ENCODE data around the gene CRX. TPM values are rescaled to one million over a fixed set of nuclear protein-coding genes. Genes with fewer than 3 reads are reported as not detected.
"Not testable (repeated sequence)": the region's sequence is repeated elsewhere in the genome, so short reads cannot be mapped to it uniquely, and the experiment has no call there.

CRX gene
- total and polyA plus RNA-seq, 5 donors from 2014 or later: not detected

GRCh38 chr19:47780215-47780551 lies 41.6 kb upstream of the CRX start:
- H3K27ac ChIP-seq (ENCODE audit: insufficient read depth, low read length, poor library complexity, severe bottlenecking): peak overlapping the region; percentile 33
- H3K27me3 ChIP-seq (ENCODE audit: control insufficient read depth, insufficient read depth, low read length): no peaks in the 10 kb centered on the region
- ATAC-seq (ENCODE audit: low read depth in 2 of 2) (no peak), DNase-seq (no peak)
- H3K36me3 ChIP-seq (ENCODE audit: control insufficient read depth, insufficient read depth, low read length): peaks cover 14% of the 10 kb centered on the region
- Mint-ChIP-seq H3K27ac (peak overlapping the region; percentile 90 to 97 (median 93)), H3K36me3 (peaks cover 24% of the 10 kb centered on the region), H3K9me3 (no peaks in the 10 kb centered on the region), H3K4me1 (peaks cover 0 to 52% (median 21%) of the 10 kb centered on the region in 4 donors), H3K4me3 (peak overlapping the region; percentile 92 to 99 (median 96)), H3K27me3 (peaks cover 4% of the 10 kb centered on the region)
- H3K4me3 ChIP-seq (ENCODE audit: low read depth, low read length): no peak overlapping the region
- peaks cover 27% of the 10 kb centered on the region for H3K4me1 ChIP-seq (ENCODE audit: control insufficient read depth, insufficient read depth, low read length, poor library complexity, severe bottlenecking)
- no peaks in the 10 kb centered on the region for H3K9me3 ChIP-seq (ENCODE audit: control insufficient read depth in 2 of 2, low read length in 2 of 2)

- no peaks in the 10 kb centered on the region for H3K27me3 ChIP-seq (ENCODE audit: control insufficient read depth, insufficient read depth, low read length)
Observed at GRCh38 chr19:47781590-47782262, 40.0 kb upstream of the CRX start.

GRCh38 chr19:47786566-47786965 lies 35.2 kb upstream of the CRX start:
- DNase-seq: no peak
- Histone ChIP-seq H3K4me1 (ENCODE audit: control insufficient read depth, insufficient read depth, low read length, poor library complexity, severe bottlenecking) (no peaks in the 10 kb centered on the region), H3K27ac (ENCODE audit: insufficient read depth, low read length, poor library complexity, severe bottlenecking) (no peak overlapping the region), H3K9me3 (ENCODE audit: control insufficient read depth in 2 of 2, low read length in 2 of 2) (no peaks in the 10 kb centered on the region), H3K36me3 (ENCODE audit: control insufficient read depth, insufficient read depth, low read length) (peaks cover 19% of the 10 kb centered on the region), H3K4me3 (ENCODE audit: low read depth, low read length) (no peak overlapping the region), H3K27me3 (ENCODE audit: control insufficient read depth, insufficient read depth, low read length) (no peaks in the 10 kb centered on the region)
- H3K4me1 Mint-ChIP-seq: peaks cover 5 to 21% (median 8%) of the 10 kb centered on the region in 4 donors
- no peaks in the 10 kb centered on the region for H3K27me3 Mint-ChIP-seq
- no peak for ATAC-seq (ENCODE audit: low read depth in 2 of 2)
- H3K4me3 Mint-ChIP-seq: no peak overlapping the region
- H3K27ac Mint-ChIP-seq: no peak overlapping the region
- H3K9me3 Mint-ChIP-seq: no peaks in the 10 kb centered on the region
- H3K36me3 Mint-ChIP-seq: peaks cover 23% of the 10 kb centered on the region

More at GRCh38 chr19:47781590-47782262, 40.0 kb upstream of the CRX start:
- Histone ChIP-seq H3K27ac (ENCODE audit: insufficient read depth, low read length, poor library complexity, severe bottlenecking) (no peak overlapping the region), H3K9me3 (ENCODE audit: control insufficient read depth in 2 of 2, low read length in 2 of 2) (no peaks in the 10 kb centered on the region), H3K36me3 (ENCODE audit: control insufficient read depth, insufficient read depth, low read length) (peaks cover 23% of the 10 kb centered on the region), H3K4me1 (ENCODE audit: control insufficient read depth, insufficient read depth, low read length, poor library complexity, severe bottlenecking) (peaks cover 27% of the 10 kb centered on the region), H3K4me3 (ENCODE audit: low read depth, low read length) (no peak overlapping the region)
- Mint-ChIP-seq H3K36me3 (peaks cover 27% of the 10 kb centered on the region), H3K4me1 (peaks cover 0 to 49% (median 18%) of the 10 kb centered on the region in 4 donors), H3K4me3 (peak overlapping the region; percentile 61 to 99 (median 74)), H3K9me3 (no peaks in the 10 kb centered on the region), H3K27me3 (no peaks in the 10 kb centered on the region), H3K27ac (peak overlapping the region in 2 of 3 donors; percentile 69 to 84)
- DNase-seq (no peak), ATAC-seq (ENCODE audit: low read depth in 2 of 2) (no peak)

- not testable (repeated sequence) for H3K4me1 ChIP-seq (ENCODE audit: control insufficient read depth, insufficient read depth, low read length, poor library complexity, severe bottlenecking); H3K4me3 ChIP-seq (ENCODE audit: low read depth, low read length); H3K9me3 Mint-ChIP-seq; H3K27me3 ChIP-seq (ENCODE audit: control insufficient read depth, insufficient read depth, low read length); H3K27me3 Mint-ChIP-seq; ATAC-seq (ENCODE audit: low read depth in 2 of 2); H3K9me3 ChIP-seq (ENCODE audit: control insufficient read depth in 2 of 2, low read length in 2 of 2); DNase-seq; H3K4me3 Mint-ChIP-seq; H3K27ac ChIP-seq (ENCODE audit: insufficient read depth, low read length, poor library complexity, severe bottlenecking)
- peak overlapping the region in 1 of 3 donors; percentile 32 for H3K27ac Mint-ChIP-seq
- peaks cover 19% of the 10 kb centered on the region for H3K36me3 Mint-ChIP-seq
- peaks cover 16% of the 10 kb centered on the region for H3K36me3 ChIP-seq (ENCODE audit: control insufficient read depth, insufficient read depth, low read length)
- peaks cover 5 to 15% (median 6%) of the 10 kb centered on the region in 4 donors for H3K4me1 Mint-ChIP-seq
Observed at GRCh38 chr19:47787307-47787706, 34.4 kb upstream of the CRX start.

GRCh38 chr19:47789811-47790210 lies 31.9 kb upstream of the CRX start:
- not testable (repeated sequence) for H3K4me3 Mint-ChIP-seq; H3K27me3 ChIP-seq (ENCODE audit: control insufficient read depth, insufficient read depth, low read length); H3K4me1 ChIP-seq (ENCODE audit: control insufficient read depth, insufficient read depth, low read length, poor library complexity, severe bottlenecking); H3K9me3 Mint-ChIP-seq; H3K27ac Mint-ChIP-seq; H3K27me3 Mint-ChIP-seq; H3K4me3 ChIP-seq (ENCODE audit: low read depth, low read length); H3K4me1 Mint-ChIP-seq; H3K27ac ChIP-seq (ENCODE audit: insufficient read depth, low read length, poor library complexity, severe bottlenecking); H3K9me3 ChIP-seq (ENCODE audit: control insufficient read depth in 2 of 2, low read length in 2 of 2); DNase-seq; H3K36me3 Mint-ChIP-seq; ATAC-seq (ENCODE audit: low read depth in 2 of 2); H3K36me3 ChIP-seq (ENCODE audit: control insufficient read depth, insufficient read depth, low read length)

GRCh38 chr19:47790398-47790814 lies 31.3 kb upstream of the CRX start:
- Mint-ChIP-seq H3K4me1 (peaks cover 0 to 6% (median 5%) of the 10 kb centered on the region in 4 donors), H3K9me3 (peaks cover 0 to 4% (median 0%) of the 10 kb centered on the region in 7 donors), H3K27me3 (no peaks in the 10 kb centered on the region), H3K36me3 (peaks cover 1% of the 10 kb centered on the region), H3K27ac (peak overlapping the region in 1 of 3 donors; percentile 32), H3K4me3 (no peak overlapping the region)
- DNase-seq (peak; percentile 67 to 71 (median 67)), ATAC-seq (ENCODE audit: low read depth in 2 of 2) (peak; percentile 39 to 61)
- Histone ChIP-seq H3K36me3 (ENCODE audit: control insufficient read depth, insufficient read depth, low read length) (peaks cover 7% of the 10 kb centered on the region), H3K9me3 (ENCODE audit: control insufficient read depth in 2 of 2, low read length in 2 of 2) (peaks cover 0 to 3% of the 10 kb centered on the region in 2 experiments), H3K4me1 (ENCODE audit: control insufficient read depth, insufficient read depth, low read length, poor library complexity, severe bottlenecking) (no peaks in the 10 kb centered on the region), H3K4me3 (ENCODE audit: low read depth, low read length) (no peak overlapping the region), H3K27ac (ENCODE audit: insufficient read depth, low read length, poor library complexity, severe bottlenecking) (no peak overlapping the region), H3K27me3 (ENCODE audit: control insufficient read depth, insufficient read depth, low read length) (no peaks in the 10 kb centered on the region)

GRCh38 chr19:47792616-47793015 lies 29.1 kb upstream of the CRX start:
- peaks cover 0 to 3% of the 10 kb centered on the region in 2 experiments for H3K9me3 ChIP-seq (ENCODE audit: control insufficient read depth in 2 of 2, low read length in 2 of 2)
- Mint-ChIP-seq H3K27me3 (no peaks in the 10 kb centered on the region), H3K4me3 (no peak overlapping the region), H3K36me3 (no peaks in the 10 kb centered on the region), H3K4me1 (peaks cover 0 to 6% (median 5%) of the 10 kb centered on the region in 4 donors), H3K27ac (no peak overlapping the region), H3K9me3 (peaks cover 0 to 4% (median 0%) of the 10 kb centered on the region in 7 donors)
- H3K36me3 ChIP-seq (ENCODE audit: control insufficient read depth, insufficient read depth, low read length): no peaks in the 10 kb centered on the region
- H3K27ac ChIP-seq (ENCODE audit: insufficient read depth, low read length, poor library complexity, severe bottlenecking): no peak overlapping the region
- no peak for ATAC-seq (ENCODE audit: low read depth in 2 of 2)
- no peaks in the 10 kb centered on the region for H3K27me3 ChIP-seq (ENCODE audit: control insufficient read depth, insufficient read depth, low read length)
- no peak overlapping the region for H3K4me3 ChIP-seq (ENCODE audit: low read depth, low read length)
- no peak for DNase-seq
- no peaks in the 10 kb centered on the region for H3K4me1 ChIP-seq (ENCODE audit: control insufficient read depth, insufficient read depth, low read length, poor library complexity, severe bottlenecking)

- no peak overlapping the region for H3K27ac ChIP-seq (ENCODE audit: insufficient read depth, low read length, poor library complexity, severe bottlenecking)
- no peak overlapping the region for H3K4me3 ChIP-seq (ENCODE audit: low read depth, low read length)
- H3K27ac Mint-ChIP-seq: no peak overlapping the region
- H3K27me3 ChIP-seq (ENCODE audit: control insufficient read depth, insufficient read depth, low read length): peaks cover 4% of the 10 kb centered on the region
- ATAC-seq (ENCODE audit: low read depth in 2 of 2) (no peak), DNase-seq (no peak)
- H3K9me3 Mint-ChIP-seq: peaks cover 0 to 4% (median 0%) of the 10 kb centered on the region in 7 donors
- no peaks in the 10 kb centered on the region for H3K27me3 Mint-ChIP-seq
- no peaks in the 10 kb centered on the region for H3K36me3 ChIP-seq (ENCODE audit: control insufficient read depth, insufficient read depth, low read length)
- H3K9me3 ChIP-seq (ENCODE audit: control insufficient read depth in 2 of 2, low read length in 2 of 2): peaks cover 0 to 3% of the 10 kb centered on the region in 2 experiments
- H3K4me1 ChIP-seq (ENCODE audit: control insufficient read depth, insufficient read depth, low read length, poor library complexity, severe bottlenecking): no peaks in the 10 kb centered on the region
- no peak overlapping the region for H3K4me3 Mint-ChIP-seq
- no peaks in the 10 kb centered on the region for H3K36me3 Mint-ChIP-seq
- H3K4me1 Mint-ChIP-seq: peaks cover 0 to 3% (median under 1%) of the 10 kb centered on the region in 4 donors
Observed at GRCh38 chr19:47794526-47794925, 27.2 kb upstream of the CRX start.

Data from CD4-positive, CD25-positive, alpha-beta regulatory T cell (primary cell).